Prostate gland (tissue), 2 donors: ENCODE results near the gene ELMO3. TPM values are rescaled to one million over a fixed set of nuclear protein-coding genes. Genes with fewer than 3 reads are reported as not detected.

Experiments used
- DNase-seq: peaks from one replicate; pipeline ENCODE4 v3.0.0-alpha.2; 2019; ENCODE audit warnings: low spot score
- H3K27ac ChIP-seq, 2 donors: fragments of 200-600 bp; sonication (generic); 2 replicates each; pipeline ENCODE4 v1.5.1; 2017 to 2019
- H3K27me3 ChIP-seq: fragments of 200-600 bp; sonication (generic); replicated peaks from 2 replicates; pipeline ENCODE4 v1.5.1; 2019; ENCODE audit not compliant: insufficient read depth
- H3K36me3 ChIP-seq, 2 donors: fragments of 200-600 bp; sonication (generic); 1 replicate in 1 of 2; 2 replicates in 1 of 2; pipeline versions ENCODE4 v1.5.1 to v1.8.1; 2017 to 2019
- H3K4me1 ChIP-seq: fragments of 200-600 bp; sonication (generic); replicated peaks from 2 replicates; pipeline ENCODE4 v1.5.1; 2019
- H3K4me3 ChIP-seq, 2 donors: fragments of 200-600 bp; sonication (generic); 2 replicates each; pipeline ENCODE4 v1.5.1; 2017 to 2019
- H3K9me3 ChIP-seq: fragments of 200-600 bp; sonication (generic); 2 replicates; pipeline ENCODE4 v1.5.1; 2017
- CTCF ChIP-seq, 4 experiments: fragments of 200-600 bp in 2 of 4; fragments of 450-650 bp in 2 of 4; sonication (generic) in 2 of 4; IDR thresholded peaks; 1 replicate in 3 of 4; 2 replicates in 1 of 4; pipeline ENCODE4 v1.5.1; 2016 to 2019; ENCODE audit warnings: antibody characterized with exemption in 4 of 4, mild to moderate bottlenecking in 2 of 4, moderate library complexity in 2 of 4
- POLR2A ChIP-seq: fragments of 450-650 bp; IDR thresholded peaks from one replicate; pipeline ENCODE4 v1.6.1; 2016; ENCODE audit warnings: antibody characterized with exemption, mild to moderate bottlenecking
- POLR2AphosphoS5 ChIP-seq: sonication (generic); formaldehyde crosslinking; IDR thresholded peaks from one replicate; pipeline ENCODE4 v1.6.1; 2017; ENCODE audit warnings: antibody characterized with exemption
- WGBS: methylation state at CpG from one replicate; pipeline ENCODE4 v1.1.5; 2018; 5-methylcytosine and 5-hydroxymethylcytosine counted together
- intact Hi-C: fragments of 100-400 bp; cut with DNase I; formaldehyde crosslinking; loops from one replicate; pipeline ENCODE4 v1.14.2; 2022
- total RNA-seq, 2 donors: library from RNA; depleted of rRNA; stranded (reverse); fragments of >200 nt; gene quantifications; one replicate each; pipeline ENCODE4 v1.1.0, GENCODE V29; 2016

Gene ELMO3
- total RNA-seq, 2 donors from 2014 or later: 24.8 to 36.7 TPM

- no peaks in the 10 kb centered on the region for H3K27me3 ChIP-seq
- no peak overlapping the region for H3K4me3 ChIP-seq
- intact Hi-C loops: no loop called here
- 73% methylated on average over 16 of the region's 21 CpGs for WGBS
- peaks cover 0 to 3% of the 10 kb centered on the region in 2 donors for H3K36me3 ChIP-seq
- DNase-seq: no peak
- no peaks in the 10 kb centered on the region for H3K4me1 ChIP-seq
- H3K27ac ChIP-seq: no peak overlapping the region
- TF ChIP-seq POLR2A: no peak
- no peak for TF ChIP-seq POLR2AphosphoS5
- TF ChIP-seq CTCF (IDR thresholded peaks at IDR 0.05): no peak
- no peaks in the 10 kb centered on the region for H3K9me3 ChIP-seq
Measured at GRCh38 chr16:67207249-67208091, 8.5 kb downstream of the ELMO3 start.

DNA sequence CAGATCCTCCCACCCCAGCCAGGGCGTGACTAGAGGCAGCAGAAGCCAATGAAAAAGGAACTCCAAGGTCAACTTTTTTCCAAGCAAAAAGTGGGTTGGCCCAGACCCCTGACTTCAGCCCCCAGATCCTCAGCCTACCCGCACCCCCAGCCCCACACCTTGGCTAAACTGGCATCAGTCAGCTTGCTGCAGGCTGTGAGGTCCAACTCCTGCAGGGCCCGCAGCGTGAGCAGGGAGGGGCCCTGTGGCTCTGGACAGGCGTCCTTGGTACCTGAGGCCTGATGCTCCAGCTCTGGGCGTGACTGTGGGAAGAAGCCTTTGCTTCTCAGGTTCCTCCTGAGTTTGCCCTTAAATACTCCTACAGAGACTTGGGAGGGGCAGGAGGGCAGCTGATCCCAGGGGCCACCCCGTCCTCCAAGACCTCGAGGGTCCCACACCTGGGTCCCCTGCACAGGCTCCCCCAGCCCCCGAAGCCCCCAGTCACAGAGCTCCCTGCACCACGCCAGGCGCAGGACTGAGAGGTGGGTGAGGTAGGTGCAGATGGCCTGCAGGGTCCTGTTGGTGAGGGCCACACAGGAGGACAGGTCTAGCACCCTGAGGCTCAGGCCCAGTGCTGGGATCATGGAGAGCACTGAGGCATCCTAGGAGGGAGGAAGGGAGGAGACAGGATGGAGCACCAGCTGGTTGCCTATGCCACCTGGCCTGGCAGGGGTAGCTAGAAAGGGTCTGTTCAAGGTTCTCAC lies 9.4 kb downstream of the ELMO3 start:
- no peaks in the 10 kb centered on the region for H3K9me3 ChIP-seq
- H3K27ac ChIP-seq: no peak overlapping the region
- TF ChIP-seq POLR2AphosphoS5 (no peak), CTCF (IDR thresholded peaks at IDR 0.05) (no peak), POLR2A (no peak)
- WGBS: 90% methylated on average over 11 of the region's 11 CpGs
- intact Hi-C loops: no loop called here
- H3K4me3 ChIP-seq: no peak overlapping the region
- H3K4me1 ChIP-seq: no peaks in the 10 kb centered on the region
- DNase-seq: no peak
- no peaks in the 10 kb centered on the region for H3K27me3 ChIP-seq
- H3K36me3 ChIP-seq: no peaks in the 10 kb centered on the region

DNA sequence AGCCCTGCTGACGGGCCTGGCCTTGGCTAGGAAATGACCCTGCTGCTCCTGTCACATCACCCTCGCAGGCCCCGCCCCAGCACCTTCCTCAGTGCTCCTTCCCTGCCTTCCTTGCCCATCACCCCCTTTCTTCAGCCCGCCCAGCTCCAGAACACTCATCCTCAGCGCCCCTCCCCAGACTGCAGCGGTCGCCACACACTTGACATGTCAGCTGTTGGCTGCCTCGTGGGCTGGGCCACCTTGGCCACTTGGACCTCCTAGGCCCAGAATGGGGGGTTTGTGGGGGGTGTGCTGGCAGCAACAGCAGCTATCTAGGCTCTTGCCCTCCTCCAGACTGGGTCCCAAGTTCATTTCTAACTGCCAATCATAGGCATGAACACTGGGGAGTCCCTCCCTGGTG lies 10.6 kb downstream of the ELMO3 start:
- DNase-seq: no peak
- H3K9me3 ChIP-seq: no peaks in the 10 kb centered on the region
- no peak for TF ChIP-seq POLR2A
- TF ChIP-seq CTCF (IDR thresholded peaks at IDR 0.05): no peak
- no peak for TF ChIP-seq POLR2AphosphoS5
- no peaks in the 10 kb centered on the region for H3K36me3 ChIP-seq
- no peaks in the 10 kb centered on the region for H3K4me1 ChIP-seq
- WGBS: 93% methylated on average over 8 of the region's 8 CpGs
- no peak overlapping the region for H3K27ac ChIP-seq
- intact Hi-C loops: no loop called here
- no peak overlapping the region for H3K4me3 ChIP-seq
- H3K27me3 ChIP-seq: no peaks in the 10 kb centered on the region

DNA sequence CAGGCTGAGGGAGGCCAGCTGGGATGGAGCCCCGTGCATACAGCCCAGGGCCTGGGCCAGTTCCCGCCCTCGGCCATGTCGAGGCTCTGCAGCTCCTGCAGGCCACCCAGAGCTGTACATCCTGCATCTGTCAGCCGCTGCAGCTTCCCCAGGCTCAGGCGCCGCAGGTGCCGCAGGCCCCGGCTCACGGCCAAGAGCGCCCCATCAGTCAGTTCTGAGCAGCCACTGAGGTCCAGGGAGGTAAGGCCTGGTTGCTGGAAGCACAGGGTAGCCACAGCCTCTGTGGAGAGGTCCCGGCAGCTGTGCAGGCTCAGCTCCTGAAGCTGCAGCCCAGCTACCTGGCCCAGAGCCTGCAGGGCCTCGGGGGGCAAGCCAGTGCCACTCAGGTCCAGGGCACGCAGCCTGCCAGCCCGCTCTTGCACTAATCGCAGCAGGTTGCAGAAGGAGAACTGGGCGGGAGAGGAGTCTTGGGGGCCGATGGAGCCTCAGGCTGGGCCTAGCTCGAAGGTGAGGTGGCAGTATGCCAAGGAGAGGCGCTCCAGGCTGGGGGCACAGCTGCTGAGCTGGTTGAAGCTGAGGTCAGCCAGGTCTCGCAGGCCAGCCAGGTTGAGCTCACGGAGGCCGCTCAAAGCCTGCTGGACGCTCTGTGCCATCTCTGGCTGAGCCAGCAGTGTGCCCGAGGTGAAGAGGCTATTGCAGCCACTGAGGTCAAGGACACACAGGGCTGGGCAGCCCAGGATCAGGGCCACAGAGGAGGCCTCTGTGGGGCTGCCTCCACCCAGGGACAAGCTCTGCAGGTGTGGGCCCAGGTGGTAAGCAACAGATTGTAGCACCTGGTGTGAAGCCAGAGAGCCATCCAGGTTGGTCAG lies 11.4 kb downstream of the ELMO3 start:
- 86% methylated on average over 25 of the region's 25 CpGs for WGBS
- TF ChIP-seq POLR2AphosphoS5 (no peak), POLR2A (no peak), CTCF (IDR thresholded peaks at IDR 0.05) (no peak)
- no peak for DNase-seq

More for the DNA sequence above, 11.4 kb downstream of the ELMO3 start:
- H3K9me3 ChIP-seq: no peaks in the 10 kb centered on the region
- H3K4me1 ChIP-seq: no peaks in the 10 kb centered on the region
- H3K4me3 ChIP-seq: no peak overlapping the region
- no peak overlapping the region for H3K27ac ChIP-seq
- no peaks in the 10 kb centered on the region for H3K27me3 ChIP-seq
- intact Hi-C loops: no loop called here
- no peaks in the 10 kb centered on the region for H3K36me3 ChIP-seq
